Hepatocyte (in vitro differentiated cells): Measurements from ENCODE around the gene GMEB2.

Experiments used
- CTCF ChIP-seq: fragments of 200-600 bp; sonication (generic); IDR thresholded peaks from 2 replicates; pipeline ENCODE4 v1.5.1; 2016; ENCODE audit warnings: antibody characterized with exemption, mild to moderate bottlenecking; ENCODE audit not compliant: poor library complexity
- EZH2 ChIP-seq: fragments of 200-600 bp; sonication (generic); IDR thresholded peaks from 2 replicates; pipeline ENCODE4 v1.6.1; 2016; ENCODE audit warnings: antibody characterized with exemption, mild to moderate bottlenecking, borderline replicate concordance
- EZH2phosphoT487 ChIP-seq: fragments of 200-600 bp; sonication (generic); IDR thresholded peaks from one replicate; pipeline ENCODE4 v1.6.1; 2018; ENCODE audit warnings: antibody characterized with exemption, mild to moderate bottlenecking, low read depth, moderate library complexity; ENCODE audit not compliant: unreplicated experiment, severe bottlenecking

GRCh38 chr20:63568170-63568981, 58.5 kb downstream of the GMEB2 start:
- no peak for TF ChIP-seq CTCF
- no peak for TF ChIP-seq EZH2
- no peak for TF ChIP-seq EZH2phosphoT487
